Mucosa of rectum (tissue), 2 donors: ENCODE measurements around the gene CXXC4.

Experiments
- H3K27ac ChIP-seq, 2 donors: one replicate each; pipeline ENCODE4 v1.7.0; 2013; ENCODE audit warnings: inconsistent platforms in 2 of 2, low read depth in 2 of 2, low read length in 2 of 2
- H3K27me3 ChIP-seq, 2 donors: one replicate each; pipeline ENCODE4 v1.7.0; 2013; ENCODE audit warnings: low read length in 2 of 2; ENCODE audit not compliant: control insufficient read depth in 2 of 2, insufficient read depth in 2 of 2
- H3K36me3 ChIP-seq, 2 donors: one replicate each; pipeline ENCODE4 v1.7.0; 2013; ENCODE audit warnings: low read length in 2 of 2; ENCODE audit not compliant: control insufficient read depth in 2 of 2, insufficient read depth in 2 of 2
- H3K4me1 ChIP-seq, 2 donors: one replicate each; pipeline ENCODE4 v1.7.0; 2013; ENCODE audit warnings: low read length in 2 of 2, mild to moderate bottlenecking in 1 of 2; ENCODE audit not compliant: control insufficient read depth in 2 of 2, insufficient read depth in 2 of 2
- H3K4me3 ChIP-seq, 2 donors: one replicate each; pipeline ENCODE4 v1.7.0; 2013; ENCODE audit warnings: low read length in 2 of 2
- H3K9ac ChIP-seq, 2 donors: one replicate each; pipeline ENCODE4 v1.7.0; 2013; ENCODE audit warnings: low read length in 2 of 2, low read depth in 1 of 2, mild to moderate bottlenecking in 1 of 2
- H3K9me3 ChIP-seq, 2 donors: one replicate each; pipeline ENCODE4 v1.7.0; 2013; ENCODE audit warnings: low read length in 2 of 2; ENCODE audit not compliant: control insufficient read depth in 2 of 2
- donor health status: healthy.
- donor health status: Normal muscosa, but diverticular disease.

CXXC4 gene

DNA sequence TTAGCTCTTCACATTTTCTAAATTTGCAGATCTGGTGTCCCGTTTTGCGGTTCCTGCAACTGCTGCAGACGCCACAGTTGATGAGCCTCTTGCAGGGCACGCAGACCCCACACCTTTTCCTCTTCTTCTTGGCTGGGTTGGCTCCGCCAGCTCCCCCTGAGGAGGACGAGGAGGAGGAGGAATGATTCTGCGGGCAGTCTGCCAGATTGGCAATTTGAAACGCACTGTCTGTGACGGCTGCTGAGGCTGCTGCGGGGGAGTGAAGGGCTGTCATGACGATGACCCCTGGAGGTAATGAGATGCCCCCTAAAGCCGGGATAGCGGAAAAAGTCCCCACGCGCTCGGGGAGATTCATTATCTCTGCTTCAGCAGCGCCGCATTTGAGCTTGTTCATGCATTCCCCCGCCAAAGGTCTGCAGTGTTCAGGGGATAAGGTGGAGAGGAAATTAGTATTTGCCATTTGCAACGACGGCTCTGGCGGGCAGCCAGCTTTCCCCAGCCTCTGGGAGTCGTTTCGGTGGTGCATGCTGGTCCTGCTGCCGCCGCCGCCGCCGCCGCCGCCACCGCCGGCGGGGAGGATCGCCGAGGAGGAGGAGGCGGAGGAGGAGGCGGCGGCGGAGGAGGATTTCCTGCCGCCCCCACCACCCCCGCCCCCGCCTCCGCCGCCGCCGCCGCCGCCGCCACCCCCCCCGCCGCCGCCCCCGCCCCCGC lies 3.8 kb downstream of the CXXC4 start:
- H3K4me3 ChIP-seq, result peak overlapping the region; percentile 63 to 87
- peak overlapping the region; percentile 49 to 56 for H3K9ac ChIP-seq
- no peaks in the 10 kb centered on the region for H3K27me3 ChIP-seq
- peaks cover 0 to 5% of the 10 kb centered on the region in 2 donors for H3K4me1 ChIP-seq
- H3K36me3 ChIP-seq, result no peaks in the 10 kb centered on the region
- no peaks in the 10 kb centered on the region for H3K9me3 ChIP-seq
- H3K27ac ChIP-seq, result peak overlapping the region; percentile 3 to 65

DNA sequence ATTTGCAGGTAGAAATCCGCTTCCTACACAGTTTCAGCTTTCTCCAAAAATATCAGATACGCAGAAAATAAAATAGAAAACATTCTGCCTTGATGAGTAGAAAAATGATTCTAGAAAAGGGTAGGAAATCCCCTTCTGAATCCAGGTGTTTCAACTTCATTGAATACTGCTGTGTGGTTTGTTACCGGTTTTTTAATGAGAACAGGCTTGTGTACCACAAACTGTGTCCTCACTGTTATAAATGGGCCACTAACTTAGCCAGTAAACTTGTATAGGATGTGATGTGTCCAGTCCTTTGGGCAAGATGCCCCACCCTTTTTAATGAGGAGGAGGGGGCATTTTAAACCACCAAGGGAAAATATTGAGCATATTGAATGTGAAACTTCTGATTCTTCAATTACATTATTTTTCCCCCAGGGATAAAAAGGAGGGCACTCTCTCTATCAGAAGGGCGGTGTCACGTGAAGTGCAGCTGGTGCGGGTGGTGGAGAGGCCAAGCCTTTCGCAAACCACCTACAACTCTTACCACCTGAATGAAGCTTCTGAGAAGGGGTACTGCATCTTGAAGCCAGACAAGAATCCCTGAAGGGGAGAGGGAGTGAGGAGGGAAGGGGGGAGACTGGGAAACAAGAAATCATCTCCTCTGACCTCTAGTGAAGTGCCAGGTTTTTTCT lies 4.5 kb downstream of the CXXC4 start:
- H3K9ac ChIP-seq, result peak overlapping the region; percentile 49 to 56
- peak overlapping the region; percentile 63 to 87 for H3K4me3 ChIP-seq
- H3K9me3 ChIP-seq, result no peaks in the 10 kb centered on the region
- H3K4me1 ChIP-seq, result peaks cover 0 to 5% of the 10 kb centered on the region in 2 donors
- H3K36me3 ChIP-seq, result no peaks in the 10 kb centered on the region
- H3K27me3 ChIP-seq, result no peaks in the 10 kb centered on the region
- peak overlapping the region; percentile 3 to 65 for H3K27ac ChIP-seq

GRCh38 chr4:104489731-104490095 lies 5.0 kb downstream of the CXXC4 start:
- Histone ChIP-seq H3K4me3 (no peak overlapping the region), H3K27ac (no peak overlapping the region), H3K9ac (no peak overlapping the region), H3K4me1 (peaks cover 0 to 5% of the 10 kb centered on the region in 2 donors), H3K27me3 (no peaks in the 10 kb centered on the region), H3K36me3 (no peaks in the 10 kb centered on the region), H3K9me3 (no peaks in the 10 kb centered on the region)

GRCh38 chr4:104488151-104488550 lies 6.5 kb downstream of the CXXC4 start:
- H3K4me1 ChIP-seq, result no peaks in the 10 kb centered on the region
- H3K36me3 ChIP-seq, result no peaks in the 10 kb centered on the region
- no peak overlapping the region for H3K9ac ChIP-seq
- H3K27ac ChIP-seq, result no peak overlapping the region
- H3K27me3 ChIP-seq, result no peaks in the 10 kb centered on the region
- no peak overlapping the region for H3K4me3 ChIP-seq
- no peaks in the 10 kb centered on the region for H3K9me3 ChIP-seq

DNA sequence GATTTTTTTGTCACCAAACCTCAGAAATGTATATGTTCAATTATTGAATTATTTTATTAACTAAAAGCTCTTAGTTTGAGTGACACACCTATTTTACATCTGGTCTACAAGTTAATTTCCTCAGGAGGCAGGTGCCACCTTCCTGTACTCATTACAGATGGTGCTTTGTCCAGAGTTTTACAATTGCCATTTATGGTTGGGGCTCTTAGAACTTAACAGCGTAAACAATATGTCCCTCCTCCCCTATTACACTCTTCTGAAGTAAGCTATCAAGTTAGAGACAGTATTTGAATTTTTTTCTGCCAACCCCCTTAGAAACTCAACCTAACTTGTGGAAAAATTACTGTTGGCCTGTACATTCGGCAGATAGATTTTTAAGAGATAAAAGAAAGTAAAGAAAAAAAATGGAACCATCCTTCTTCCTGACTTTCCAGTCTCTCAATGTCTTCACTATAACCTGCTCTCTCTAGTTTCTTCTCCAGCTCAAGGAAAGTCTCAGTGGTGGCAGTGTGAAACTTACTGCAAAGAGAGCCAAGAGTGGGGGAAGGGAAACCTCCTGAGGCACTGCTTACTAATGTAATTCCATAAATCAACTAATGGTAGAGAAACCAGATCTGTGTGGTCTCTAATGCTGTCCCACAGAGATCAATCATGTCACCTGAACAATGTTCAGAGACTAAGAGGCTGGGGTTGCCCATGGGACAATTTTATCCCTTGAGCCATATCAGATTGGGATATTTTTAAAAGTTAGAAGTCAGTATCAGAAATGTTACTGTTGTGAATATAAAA lies 7.8 kb downstream of the CXXC4 start:
- H3K4me1 ChIP-seq, result no peaks in the 10 kb centered on the region
- H3K4me3 ChIP-seq, result no peak overlapping the region
- H3K36me3 ChIP-seq, result no peaks in the 10 kb centered on the region
- no peaks in the 10 kb centered on the region for H3K27me3 ChIP-seq
- H3K27ac ChIP-seq, result no peak overlapping the region
- no peak overlapping the region for H3K9ac ChIP-seq
- no peaks in the 10 kb centered on the region for H3K9me3 ChIP-seq

- Histone ChIP-seq H3K36me3 (no peaks in the 10 kb centered on the region), H3K4me3 (no peak overlapping the region), H3K27ac (no peak overlapping the region), H3K9me3 (no peaks in the 10 kb centered on the region), H3K9ac (no peak overlapping the region), H3K4me1 (no peaks in the 10 kb centered on the region), H3K27me3 (no peaks in the 10 kb centered on the region)
Measured at GRCh38 chr4:104475652-104476051, 19.0 kb downstream of the CXXC4 start.

DNA sequence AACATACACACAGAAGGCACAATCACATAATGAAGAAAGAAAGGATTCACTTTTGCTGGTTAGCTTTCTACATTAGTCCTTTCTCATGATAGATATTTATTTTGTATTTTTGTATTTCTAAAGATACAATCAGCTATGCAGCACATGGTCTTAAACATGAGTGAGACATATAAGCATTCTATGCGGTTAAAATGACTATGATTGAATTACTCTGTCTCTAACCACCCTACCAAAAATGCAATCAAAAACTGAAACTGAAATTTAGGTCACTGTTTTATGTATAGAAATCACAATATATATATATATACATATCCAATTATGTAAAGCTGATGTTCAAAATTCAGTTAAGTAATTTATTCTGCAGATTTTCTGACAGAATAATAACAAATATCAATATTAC lies 21.9 kb downstream of the CXXC4 start:
- Histone ChIP-seq H3K36me3 (no peaks in the 10 kb centered on the region), H3K9ac (no peak overlapping the region), H3K4me1 (no peaks in the 10 kb centered on the region), H3K4me3 (no peak overlapping the region), H3K27ac (no peak overlapping the region), H3K9me3 (no peaks in the 10 kb centered on the region), H3K27me3 (no peaks in the 10 kb centered on the region)

DNA sequence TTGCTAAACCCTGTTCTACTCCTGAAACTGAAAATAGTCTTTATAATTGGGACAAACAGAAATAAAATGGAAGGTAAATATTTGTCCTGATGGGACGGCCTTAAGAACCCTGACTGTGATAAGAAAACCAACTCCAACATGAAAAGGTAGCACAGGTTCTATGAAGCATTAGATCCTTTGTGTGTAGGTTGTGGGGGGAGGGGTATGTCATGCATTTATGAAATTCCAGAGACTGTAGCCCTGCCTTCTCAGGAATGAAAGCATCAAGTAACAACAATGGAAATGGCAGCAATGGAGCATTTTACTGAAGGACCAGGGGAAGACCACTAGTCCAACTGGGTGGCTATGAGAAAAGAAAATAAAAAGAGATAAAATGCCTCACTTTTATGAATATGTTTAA lies 23.9 kb downstream of the CXXC4 start:
- H3K4me3 ChIP-seq, result no peak overlapping the region
- no peaks in the 10 kb centered on the region for H3K36me3 ChIP-seq
- no peaks in the 10 kb centered on the region for H3K4me1 ChIP-seq
- no peaks in the 10 kb centered on the region for H3K9me3 ChIP-seq
- H3K27ac ChIP-seq, result no peak overlapping the region
- H3K27me3 ChIP-seq, result no peaks in the 10 kb centered on the region
- H3K9ac ChIP-seq, result no peak overlapping the region

- Histone ChIP-seq H3K4me1 (no peaks in the 10 kb centered on the region), H3K4me3 (no peak overlapping the region), H3K36me3 (no peaks in the 10 kb centered on the region), H3K27ac (no peak overlapping the region), H3K9me3 (no peaks in the 10 kb centered on the region), H3K27me3 (no peaks in the 10 kb centered on the region), H3K9ac (no peak overlapping the region)
Measured at GRCh38 chr4:104469794-104470193, 24.9 kb downstream of the CXXC4 start.

DNA sequence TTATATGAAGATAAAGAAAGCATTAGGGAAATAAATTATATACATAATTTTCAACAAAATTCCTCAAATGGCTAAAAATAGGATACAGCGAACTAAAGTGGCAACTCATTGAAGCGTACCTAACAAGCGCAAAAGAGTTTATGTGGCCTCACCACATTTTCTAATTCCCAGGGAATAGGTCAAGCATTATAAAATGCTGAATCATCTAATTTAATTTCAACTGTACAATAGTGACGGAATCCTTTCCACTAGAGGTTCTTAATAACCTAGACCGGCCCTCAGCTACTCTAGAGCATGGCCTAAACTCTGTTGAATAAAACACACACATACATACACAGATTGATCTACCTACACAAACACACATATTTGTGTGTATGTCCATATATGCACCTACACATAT lies 29.1 kb downstream of the CXXC4 start:
- Histone ChIP-seq H3K4me3 (no peak overlapping the region), H3K27me3 (no peaks in the 10 kb centered on the region), H3K4me1 (no peaks in the 10 kb centered on the region), H3K36me3 (no peaks in the 10 kb centered on the region), H3K9ac (no peak overlapping the region), H3K27ac (no peak overlapping the region), H3K9me3 (no peaks in the 10 kb centered on the region)
